Spleen (tissue), 11 donors: ENCODE results near the gene KIAA2012. TPM values are rescaled to one million over a fixed set of nuclear protein-coding genes. Genes with fewer than 3 reads are reported as not detected.
A peak's percentile ranks its signal among the peaks of the same experiment; 100 is the strongest.

Source experiments
- DNase-seq: peaks from one replicate; pipeline ENCODE4 v3.0.0-alpha.2; 2020
- H3K27ac ChIP-seq, 8 donors: fragments of 200-600 bp; sonication (generic) in 7 of 8; 1 replicate in 4 of 8; 2 replicates in 4 of 8; pipeline versions ENCODE4 v1.5.0 to v1.8.0; 2016 to 2021; ENCODE audit warnings: inconsistent platforms in 4 of 8, mild to moderate bottlenecking in 4 of 8, moderate library complexity in 1 of 8
- H3K27me3 ChIP-seq, 7 donors: fragments of 200-600 bp; sonication (generic) in 6 of 7; replicated peaks in 1 of 7; 1 replicate in 4 of 7; 2 replicates in 3 of 7; pipeline versions ENCODE4 v1.5.0 to v1.8.0; 2016 to 2021; ENCODE audit warnings: inconsistent platforms in 3 of 7, mild to moderate bottlenecking in 1 of 7
- H3K36me3 ChIP-seq, 6 donors: fragments of 200-600 bp; sonication (generic) in 5 of 6; 1 replicate in 4 of 6; 2 replicates in 2 of 6; pipeline versions ENCODE4 v1.5.0 to v1.8.0; 2016 to 2021; ENCODE audit warnings: inconsistent platforms in 2 of 6
- H3K4me1 ChIP-seq, 6 donors: fragments of 200-600 bp; sonication (generic) in 5 of 6; 1 replicate in 3 of 6; 2 replicates in 3 of 6; pipeline versions ENCODE4 v1.5.0 to v1.8.0; 2016 to 2021; ENCODE audit warnings: inconsistent platforms in 3 of 6
- H3K4me3 ChIP-seq, 8 donors: fragments of 200-600 bp; sonication (generic) in 7 of 8; 1 replicate in 4 of 8; 2 replicates in 4 of 8; pipeline versions ENCODE4 v1.5.0 to v1.8.0; 2016 to 2021; ENCODE audit warnings: inconsistent platforms in 4 of 8, mild to moderate bottlenecking in 4 of 8, moderate library complexity in 2 of 8
- H3K9me3 ChIP-seq, 8 donors: fragments of 200-600 bp; sonication (generic) in 7 of 8; 1 replicate in 4 of 8; 2 replicates in 4 of 8; pipeline versions ENCODE4 v1.5.0 to v1.8.0; 2016 to 2021; ENCODE audit warnings: inconsistent platforms in 4 of 8
- CTCF ChIP-seq, 11 experiments: fragments of 200-600 bp in 7 of 11; fragments of 450-650 bp in 4 of 11; sonication (generic) in 4 of 11; IDR thresholded peaks in 8 of 11; conservative IDR thresholded peaks in 3 of 11; 1 replicate in 7 of 11; 2 replicates in 4 of 11; pipeline versions ENCODE4 v1.4.0 to v1.8.0; 2016 to 2021; ENCODE audit warnings: antibody characterized with exemption in 11 of 11, inconsistent platforms in 4 of 11, mild to moderate bottlenecking in 1 of 11
- POLR2A ChIP-seq, 3 donors: fragments of 450-650 bp; IDR thresholded peaks; one replicate each; pipeline ENCODE4 v1.5.1; 2017; ENCODE audit warnings: antibody characterized with exemption in 3 of 3, mild to moderate bottlenecking in 1 of 3
- POLR2AphosphoS5 ChIP-seq, 3 donors: sonication (generic); formaldehyde crosslinking; IDR thresholded peaks; one replicate each; pipeline ENCODE4 v1.5.1; 2017; ENCODE audit warnings: antibody characterized with exemption in 3 of 3
- WGBS, 5 donors: extraction: QIAGEN DNeasy Blood & Tissue Kit in 3 of 5; methylation state at CpG; one replicate each; pipeline versions ENCODE4 v1.1.5 to v1.1.7; 2013 to 2018; 5-methylcytosine and 5-hydroxymethylcytosine counted together
- intact Hi-C: fragments of 100-400 bp; cut with DNase I; formaldehyde crosslinking; loops from one replicate; pipeline ENCODE4 v1.15.0; 2023; ENCODE audit warnings: low total_unique reads
- polyA plus RNA-seq, 3 donors: library from polyadenylated mRNA; stranded (reverse); fragments of 200-250 nt; gene quantifications; one replicate each; pipeline ENCODE4 v1.2.1, GENCODE V29; 2013
- total RNA-seq, 7 donors: library from RNA; depleted of rRNA in 3 of 7; stranded (reverse); fragments of >200 nt in 3 of 7; fragmentation: NEBNext Ultra II Directional in 4 of 7; extraction: Animal tissue kit (Norgen Biotek cat#: 25700) in 4 of 7; gene quantifications; one replicate each; pipeline versions ENCODE4 v1.1.0 to v1.2.1, GENCODE V29; 2016 to 2021
- donor health status: healthy with polysubstance abuse.
- donor health status: DM: no; HTN: no; CAD: no; lungs with moderate emphysema.
- donor health status: DM: no; HTN: no; CAD: no.
- donor health status: Bipolar disorder and iron deficiency.
- donor health status: healthy.
- donor health status: DM: no; HTN: no; CAD: no.
- donor health status: DM: yes; HTN: yes; CAD: no.

KIAA2012 gene
- total and polyA plus RNA-seq, 10 donors = not detected

GRCh38 chr2:202035941-202036372 is 37.1 kb upstream of the KIAA2012 start:
- 70 to 82% (median 81%) methylated on average over 30 to 32 of the region's 32 CpGs for WGBS, 5 donors
- Histone ChIP-seq H3K36me3 (no peaks in the 10 kb centered on the region), H3K4me1 (peaks cover 12 to 44% (median 29%) of the 10 kb centered on the region in 6 donors), H3K27ac (no peak overlapping the region), H3K4me3 (peak overlapping the region in 1 of 8 donors; percentile 96), H3K9me3 (no peaks in the 10 kb centered on the region), H3K27me3 (peaks cover 0 to 90% (median 74%) of the 10 kb centered on the region in 7 donors)
- intact Hi-C loops = no loop called here
- peak; percentile 77 for DNase-seq
- no peak for TF ChIP-seq CTCF (IDR thresholded peaks at IDR 0.05 in 8 of 11, conservative IDR thresholded peaks at IDR 0.05 in 3 of 11)
- no peak for TF ChIP-seq POLR2AphosphoS5 (IDR thresholded peaks at IDR 0.05)
- TF ChIP-seq POLR2A (IDR thresholded peaks at IDR 0.05) = no peak

- H3K4me3 ChIP-seq = no peak overlapping the region
- intact Hi-C loops = no loop called here
- TF ChIP-seq POLR2A (IDR thresholded peaks at IDR 0.05) (no peak), POLR2AphosphoS5 (IDR thresholded peaks at IDR 0.05) (no peak), CTCF (IDR thresholded peaks at IDR 0.05 in 8 of 11, conservative IDR thresholded peaks at IDR 0.05 in 3 of 11) (no peak)
- no peaks in the 10 kb centered on the region for H3K36me3 ChIP-seq
- no peaks in the 10 kb centered on the region for H3K9me3 ChIP-seq
- DNase-seq = no peak
- no peak overlapping the region for H3K27ac ChIP-seq
- WGBS, 5 donors = 65 to 83% (median 79%) methylated on average over 15 of the region's 15 CpGs
- peaks cover 0 to 95% (median 77%) of the 10 kb centered on the region in 7 donors for H3K27me3 ChIP-seq
- peaks cover 12 to 44% (median 29%) of the 10 kb centered on the region in 6 donors for H3K4me1 ChIP-seq
Measured at GRCh38 chr2:202036601-202037037, 36.4 kb upstream of the KIAA2012 start.

- no peak for TF ChIP-seq POLR2A (IDR thresholded peaks at IDR 0.05)
- TF ChIP-seq POLR2AphosphoS5 (IDR thresholded peaks at IDR 0.05) = no peak
- no peak for TF ChIP-seq CTCF (IDR thresholded peaks at IDR 0.05 in 8 of 11, conservative IDR thresholded peaks at IDR 0.05 in 3 of 11)
- Histone ChIP-seq H3K27me3 (peaks cover 0 to 91% (median 74%) of the 10 kb centered on the region in 7 donors), H3K4me1 (peaks cover 12 to 39% (median 28%) of the 10 kb centered on the region in 6 donors), H3K27ac (no peak overlapping the region), H3K9me3 (no peaks in the 10 kb centered on the region), H3K4me3 (no peak overlapping the region), H3K36me3 (no peaks in the 10 kb centered on the region)
- WGBS, 5 donors = 68 to 87% (median 75%) methylated on average over 7 of the region's 7 CpGs
- intact Hi-C loops = no loop called here
- no peak for DNase-seq
Measured at GRCh38 chr2:202037086-202037485, 36.0 kb upstream of the KIAA2012 start.

- Histone ChIP-seq H3K4me1 (peaks cover 12 to 26% (median 17%) of the 10 kb centered on the region in 6 donors), H3K4me3 (no peak overlapping the region), H3K27me3 (peaks cover 0 to 77% (median 65%) of the 10 kb centered on the region in 7 donors), H3K9me3 (no peaks in the 10 kb centered on the region), H3K27ac (no peak overlapping the region), H3K36me3 (no peaks in the 10 kb centered on the region)
- WGBS, 5 donors = 56 to 81% (median 60%) methylated on average over 4 of the region's 4 CpGs
- no peak for DNase-seq
- TF ChIP-seq CTCF (IDR thresholded peaks at IDR 0.05 in 8 of 11, conservative IDR thresholded peaks at IDR 0.05 in 3 of 11) = no peak
- no peak for TF ChIP-seq POLR2AphosphoS5 (IDR thresholded peaks at IDR 0.05)
- no peak for TF ChIP-seq POLR2A (IDR thresholded peaks at IDR 0.05)
- intact Hi-C loops = no loop called here
Measured at GRCh38 chr2:202038471-202039277, 34.4 kb upstream of the KIAA2012 start.
